Muscle layer of colon (tissue), 2 donors: Measurements from ENCODE around the gene PRKCI.

Experiments used
- H3K27ac ChIP-seq: one replicate; pipeline ENCODE4 v1.7.0; 2013; ENCODE audit warnings: low read depth, mild to moderate bottlenecking, low read length, moderate library complexity
- H3K27me3 ChIP-seq, 2 donors: one replicate each; pipeline ENCODE4 v1.7.0; 2013; ENCODE audit warnings: low read length in 2 of 2, mild to moderate bottlenecking in 2 of 2; ENCODE audit not compliant: insufficient read depth in 2 of 2, control insufficient read depth in 1 of 2
- H3K36me3 ChIP-seq: one replicate; pipeline ENCODE4 v1.7.0; 2013; ENCODE audit warnings: mild to moderate bottlenecking, low read length; ENCODE audit not compliant: insufficient read depth
- H3K4me1 ChIP-seq: one replicate; pipeline ENCODE4 v1.7.0; 2013; ENCODE audit warnings: mild to moderate bottlenecking, low read length; ENCODE audit not compliant: insufficient read depth
- H3K4me3 ChIP-seq, 2 donors: one replicate each; pipeline ENCODE4 v1.7.0; 2013; ENCODE audit warnings: low read length in 2 of 2, low read depth in 1 of 2, mild to moderate bottlenecking in 1 of 2, moderate library complexity in 1 of 2
- H3K9ac ChIP-seq: one replicate; pipeline ENCODE4 v1.7.0; 2013; ENCODE audit warnings: low read length
- H3K9me3 ChIP-seq: one replicate; pipeline ENCODE4 v1.7.0; 2013; ENCODE audit warnings: mild to moderate bottlenecking, low read length
- donor health status: abdominal sarcoma.
- donor health status: Adenocarcinoma of cecum.

The PRKCI gene

DNA sequence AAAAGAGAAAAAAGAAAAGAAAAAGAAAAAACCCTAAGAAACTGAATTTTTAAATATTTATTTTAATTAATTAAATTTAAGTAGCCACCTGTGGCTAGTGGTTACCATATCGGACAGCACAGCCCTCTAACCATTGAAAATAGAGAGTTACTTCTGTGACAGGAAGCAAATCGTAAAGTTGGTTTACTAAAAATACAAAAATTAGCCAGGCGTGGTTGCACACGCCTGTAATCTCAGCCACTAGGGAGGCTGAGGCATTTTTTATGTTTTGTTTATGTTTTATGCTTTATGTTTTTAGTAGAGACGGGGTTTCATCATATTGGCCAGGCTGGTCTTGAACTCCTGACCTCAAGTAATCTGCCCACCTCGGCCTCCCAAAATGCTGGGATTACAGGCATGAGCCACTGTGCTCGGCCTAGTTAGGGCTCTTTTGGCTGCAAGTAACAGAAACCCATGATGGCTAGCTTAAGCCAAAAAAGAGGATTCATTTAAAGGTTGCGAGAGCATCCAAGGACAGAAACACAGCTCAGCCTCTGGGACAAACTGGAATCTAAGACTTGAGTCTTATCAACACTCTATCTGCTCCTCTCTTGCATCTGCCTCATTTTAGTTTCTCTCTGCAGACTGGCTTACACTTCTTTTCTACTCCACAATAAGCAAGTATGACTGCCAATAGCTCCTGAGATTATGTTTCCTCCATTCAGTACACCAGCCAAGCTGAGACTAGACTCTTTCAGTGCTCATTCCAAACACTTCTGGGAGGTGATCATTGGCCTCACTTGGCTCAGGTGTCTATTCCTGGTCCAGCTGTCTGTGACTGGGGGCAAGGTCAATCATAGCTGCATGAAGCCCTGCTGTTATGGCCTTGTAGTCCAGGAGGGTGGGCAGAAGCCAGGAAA is 128.5 kb downstream of the PRKCI start:
- Histone ChIP-seq H3K27me3 (no peaks in the 10 kb centered on the region), H3K4me1 (peaks cover 6% of the 10 kb centered on the region), H3K36me3 (no peaks in the 10 kb centered on the region), H3K27ac (no peak overlapping the region), H3K4me3 (no peak overlapping the region), H3K9me3 (no peaks in the 10 kb centered on the region), H3K9ac (no peak overlapping the region)

DNA sequence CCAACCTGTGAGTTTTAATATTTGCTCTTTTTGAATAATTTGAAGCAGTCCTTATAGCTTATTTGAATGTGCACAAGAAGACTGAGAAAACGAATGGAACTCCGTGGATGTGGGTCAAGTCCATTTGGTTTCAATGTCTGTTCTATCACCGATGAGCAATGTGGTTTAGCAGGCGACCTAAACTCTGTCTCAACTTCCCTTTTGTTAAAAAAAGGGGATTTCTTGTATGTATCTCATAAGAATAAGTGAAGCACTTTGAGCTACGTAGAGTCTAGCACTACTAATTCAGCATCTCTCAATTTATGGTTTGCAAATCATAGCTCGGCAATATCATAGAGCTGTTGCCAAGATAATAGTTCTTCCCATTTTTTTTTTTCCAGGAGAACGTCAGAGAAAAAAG is 130.7 kb downstream of the PRKCI start:
- Histone ChIP-seq H3K4me3 (no peak overlapping the region), H3K36me3 (no peaks in the 10 kb centered on the region), H3K9ac (no peak overlapping the region), H3K27ac (no peak overlapping the region), H3K27me3 (no peaks in the 10 kb centered on the region), H3K9me3 (no peaks in the 10 kb centered on the region), H3K4me1 (peaks cover 11% of the 10 kb centered on the region)

DNA sequence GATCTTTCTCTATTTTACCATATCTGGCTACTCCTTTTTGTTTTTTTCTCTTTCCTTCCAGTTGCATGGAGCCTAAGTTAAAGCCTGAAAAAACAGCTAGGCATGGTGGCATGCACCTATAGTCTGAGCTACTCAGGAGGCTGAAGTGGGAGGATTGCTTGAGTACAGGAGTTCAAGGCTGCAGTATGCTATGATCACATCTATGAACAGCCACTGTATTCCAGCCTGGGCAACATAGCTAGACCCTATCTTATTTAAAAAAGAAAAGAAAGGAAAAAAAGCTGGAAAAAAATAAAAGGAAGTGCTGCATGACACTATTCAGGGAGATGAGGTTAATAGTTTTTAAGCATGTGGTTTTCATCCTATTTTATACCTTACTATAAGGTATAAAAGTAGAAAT is 131.3 kb downstream of the PRKCI start:
- no peak overlapping the region for H3K9ac ChIP-seq
- H3K27ac ChIP-seq, result no peak overlapping the region
- H3K9me3 ChIP-seq, result no peaks in the 10 kb centered on the region
- H3K4me3 ChIP-seq, result no peak overlapping the region
- peaks cover 14% of the 10 kb centered on the region for H3K4me1 ChIP-seq
- H3K27me3 ChIP-seq, result no peaks in the 10 kb centered on the region
- H3K36me3 ChIP-seq, result no peaks in the 10 kb centered on the region

DNA sequence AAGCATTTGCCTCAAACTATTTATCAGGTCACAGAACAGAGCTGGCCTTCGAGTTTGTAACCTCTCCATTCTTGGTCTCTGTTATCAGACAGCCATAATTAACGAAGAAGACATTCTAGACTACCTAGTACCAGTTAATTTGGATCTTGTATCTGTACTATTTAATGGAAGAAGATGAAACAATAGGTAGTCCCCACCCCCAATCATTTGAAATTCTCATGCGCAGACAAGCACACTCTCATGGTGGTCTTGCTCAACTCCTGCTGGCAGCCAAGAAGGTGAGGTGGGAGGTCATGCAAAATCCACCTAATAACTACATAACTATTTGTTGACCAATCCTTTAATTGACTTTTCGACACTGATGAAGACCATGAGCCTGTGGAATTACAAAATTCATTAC is 132.5 kb downstream of the PRKCI start:
- Histone ChIP-seq H3K4me3 (no peak overlapping the region), H3K36me3 (no peaks in the 10 kb centered on the region), H3K9me3 (no peaks in the 10 kb centered on the region), H3K9ac (no peak overlapping the region), H3K27ac (no peak overlapping the region), H3K27me3 (no peaks in the 10 kb centered on the region), H3K4me1 (peaks cover 17% of the 10 kb centered on the region)
